Stimulated activated CD8-positive, alpha-beta memory T cell treated with anti-CD3 and anti-CD28 coated beads, Interleukin-2, amount 100 ng/mL, for 48 hours (primary cell): ENCODE results near the gene CD244.
"Not testable (repeated sequence)": the region's sequence is repeated elsewhere in the genome, so short reads cannot be mapped to it uniquely, and the experiment has no call there.

Source experiments
- DNase-seq, 2 donors: peaks; one replicate each; pipeline ENCODE4 v3.0.0-alpha.2; 2020; ENCODE audit warnings: low read depth in 2 of 2

Gene CD244

GRCh38 chr1:160811147-160811546 is 51.5 kb downstream of the CD244 start:
- DNase-seq = no peak

DNA sequence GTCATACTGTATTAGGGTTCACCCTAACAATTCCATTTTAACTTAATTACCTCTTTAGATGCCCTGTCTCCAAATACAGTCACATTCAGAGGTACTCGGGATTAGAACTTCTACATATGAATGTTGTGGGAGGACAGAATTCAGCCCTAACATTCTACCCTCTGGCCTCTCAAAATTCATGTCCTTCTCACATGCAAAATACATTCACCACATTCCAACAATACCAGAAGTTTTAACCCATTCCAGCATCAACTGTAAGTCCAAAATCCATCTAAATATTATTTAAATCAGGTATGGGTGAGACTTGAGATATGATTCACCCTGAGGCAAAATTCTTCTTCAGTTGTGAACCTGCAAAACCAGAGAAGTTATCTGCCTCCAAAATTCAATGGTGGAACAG is 52.2 kb downstream of the CD244 start:
- no peak for DNase-seq

DNA sequence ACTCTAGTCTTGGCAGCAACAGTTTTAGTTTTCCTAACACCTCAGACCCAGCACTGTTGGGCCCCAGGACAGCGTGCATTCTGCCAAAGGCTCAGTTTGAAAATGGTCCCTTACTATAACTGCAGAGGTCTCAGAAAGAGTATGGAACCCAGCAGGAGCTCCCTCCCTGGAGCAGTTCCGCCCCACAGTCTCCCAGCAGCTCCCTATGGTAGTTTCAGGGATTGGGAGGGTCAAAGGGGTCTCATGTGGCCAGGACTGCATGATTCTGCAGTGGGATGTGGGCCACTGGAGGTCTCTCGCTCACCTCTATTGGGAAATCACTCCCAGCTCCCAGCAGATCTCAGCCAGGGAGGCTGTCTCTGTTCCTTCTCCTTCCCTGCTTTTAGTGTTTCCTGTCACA is 54.4 kb downstream of the CD244 start:
- DNase-seq = no peak

GRCh38 chr1:160807738-160808137 is 54.9 kb downstream of the CD244 start:
- DNase-seq = no peak

- no peak for DNase-seq
These were observed 55.4 kb downstream of the CD244 start for GRCh38 chr1:160807247-160807646.

DNA sequence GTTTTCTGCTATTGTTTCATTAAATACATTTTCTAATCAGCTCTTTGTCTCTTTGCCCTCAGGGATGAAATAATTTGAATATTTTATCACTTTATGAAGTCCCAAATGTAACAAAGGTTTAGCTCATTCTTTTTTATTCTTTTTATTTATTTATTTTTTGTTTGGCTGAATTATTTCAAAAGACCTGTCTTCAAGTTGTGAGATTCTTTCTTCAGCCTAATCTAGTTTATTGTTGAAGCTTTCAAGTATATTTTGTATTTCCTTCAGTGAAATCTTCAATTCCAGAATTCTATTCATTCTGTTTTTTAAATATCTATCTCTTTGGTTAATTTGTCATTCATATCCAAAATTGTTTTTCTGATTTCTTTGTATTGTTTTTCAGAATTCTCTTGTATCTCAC is 55.9 kb downstream of the CD244 start:
- DNase-seq = no peak

DNA sequence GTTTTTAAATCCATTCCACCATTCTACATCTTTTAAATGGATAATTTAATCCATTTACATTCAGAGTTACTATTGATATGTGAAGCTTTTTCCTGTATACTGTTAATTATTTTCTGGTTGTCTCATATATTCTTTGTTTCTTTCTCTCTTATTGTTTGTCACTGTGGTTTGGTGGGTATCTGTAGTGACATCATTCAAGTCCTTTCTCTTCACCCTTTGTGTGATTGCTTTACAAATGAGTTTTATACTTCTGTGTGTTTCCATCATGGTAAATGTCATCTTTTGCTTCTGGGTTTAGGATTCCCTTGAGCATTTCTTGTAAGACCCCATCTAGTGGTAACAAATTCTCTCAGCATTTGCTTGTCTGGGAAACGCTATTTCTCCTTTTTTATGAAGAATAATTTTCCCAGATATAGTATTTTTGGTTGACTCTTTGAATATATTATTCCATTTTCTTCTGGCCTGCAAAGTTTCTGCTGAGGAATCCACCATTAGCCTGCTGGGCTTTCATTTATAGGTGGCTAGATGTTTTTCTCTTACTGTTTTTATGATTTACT is 56.5 kb downstream of the CD244 start:
- DNase-seq = no peak

- no peak for DNase-seq
These were observed 60.7 kb downstream of the CD244 start for GRCh38 chr1:160801836-160802580.

DNA sequence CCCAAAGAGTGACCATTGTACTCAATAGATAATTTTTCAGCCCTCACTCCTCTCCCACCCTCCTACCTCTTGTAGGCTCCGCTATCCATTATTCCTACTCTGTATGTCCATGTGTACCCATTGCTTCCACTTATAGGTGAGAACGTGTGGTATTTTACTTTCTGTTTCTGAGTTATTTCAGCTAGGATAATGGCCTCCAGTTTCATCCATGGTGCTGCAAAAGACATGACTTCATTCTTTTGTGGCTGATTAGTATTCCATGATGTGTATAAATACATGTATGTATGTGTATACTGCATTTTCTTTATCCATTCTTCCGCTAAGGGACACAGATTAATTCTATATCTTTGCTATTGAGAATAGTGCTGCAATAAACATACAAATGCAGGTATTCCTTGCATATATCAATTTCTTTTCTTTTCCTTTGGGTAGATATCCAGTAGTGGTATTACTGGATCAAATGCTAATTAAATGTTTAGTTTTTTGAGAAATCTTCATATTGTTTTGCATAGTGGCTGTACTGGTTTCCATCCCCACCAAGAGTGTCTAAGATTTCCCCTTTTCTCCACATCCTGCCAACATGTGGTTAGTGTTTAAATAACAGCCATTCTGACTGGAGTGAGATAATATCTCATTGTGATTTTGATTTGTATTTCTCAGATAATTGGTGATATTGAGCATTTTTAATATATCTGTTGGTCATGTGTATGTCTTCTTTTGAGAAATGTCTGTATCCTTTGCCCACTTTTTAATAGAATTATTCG is 61.9 kb downstream of the CD244 start:
- no peak for DNase-seq

GRCh38 chr1:160800142-160800541 is 62.5 kb downstream of the CD244 start:
- no peak for DNase-seq

GRCh38 chr1:160799641-160800040 is 63.0 kb downstream of the CD244 start:
- no peak for DNase-seq

GRCh38 chr1:160798439-160798838 is 64.2 kb downstream of the CD244 start:
- DNase-seq = no peak

DNA sequence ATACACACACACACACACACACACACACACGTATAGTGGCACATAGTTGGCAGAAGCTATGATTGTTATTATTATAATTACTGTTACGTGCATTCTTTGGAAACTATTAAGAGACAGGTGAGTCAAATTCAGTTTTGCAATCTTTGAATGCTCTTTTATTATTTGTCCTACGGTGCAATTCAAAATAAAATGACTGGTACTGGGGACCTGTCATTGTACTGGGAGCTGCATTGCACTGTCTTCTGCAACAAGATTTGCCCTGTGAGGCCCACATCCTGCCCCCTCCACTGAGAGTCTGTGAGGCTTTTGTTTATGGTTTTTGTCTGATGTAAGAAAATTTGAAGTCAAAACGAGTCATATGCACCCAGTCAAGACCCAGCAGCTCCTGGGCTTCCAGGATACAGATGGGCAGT is 64.8 kb downstream of the CD244 start:
- DNase-seq = peak in 1 of 2 donors; percentile 32

- DNase-seq = no peak
These were observed 65.4 kb downstream of the CD244 start for GRCh38 chr1:160797271-160797709.

- DNase-seq = peak; percentile 31 to 54
These were observed 66.7 kb downstream of the CD244 start, which contains the start of gene LY9 for GRCh38 chr1:160795951-160796383. TSS of gene LY9 (plus strand) at chr1:160796174. CDS start at chr1:160796188, 14 bp downstream.

DNA sequence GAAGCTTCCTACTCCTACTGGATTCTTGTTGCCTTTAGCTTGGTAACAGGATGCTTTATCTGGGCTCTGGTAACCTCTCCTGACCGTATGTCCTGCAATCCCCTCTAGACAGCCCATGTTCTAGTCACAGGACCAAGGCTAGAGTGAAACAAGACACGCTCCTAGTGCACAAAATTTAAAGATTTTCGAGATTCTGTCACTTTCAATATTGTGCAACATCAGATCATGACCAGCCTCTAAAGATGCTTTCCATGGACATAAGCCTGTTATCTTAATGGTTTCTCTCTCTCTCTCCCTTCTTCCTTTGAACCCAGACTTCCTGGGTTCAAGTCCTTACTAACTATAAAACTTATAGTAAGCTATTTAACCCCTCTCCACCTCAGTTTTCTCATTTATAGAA is 68.3 kb downstream of the CD244 start:
- DNase-seq = no peak

GRCh38 chr1:160789702-160790611 is 72.7 kb downstream of the CD244 start:
- no peak for DNase-seq

DNA sequence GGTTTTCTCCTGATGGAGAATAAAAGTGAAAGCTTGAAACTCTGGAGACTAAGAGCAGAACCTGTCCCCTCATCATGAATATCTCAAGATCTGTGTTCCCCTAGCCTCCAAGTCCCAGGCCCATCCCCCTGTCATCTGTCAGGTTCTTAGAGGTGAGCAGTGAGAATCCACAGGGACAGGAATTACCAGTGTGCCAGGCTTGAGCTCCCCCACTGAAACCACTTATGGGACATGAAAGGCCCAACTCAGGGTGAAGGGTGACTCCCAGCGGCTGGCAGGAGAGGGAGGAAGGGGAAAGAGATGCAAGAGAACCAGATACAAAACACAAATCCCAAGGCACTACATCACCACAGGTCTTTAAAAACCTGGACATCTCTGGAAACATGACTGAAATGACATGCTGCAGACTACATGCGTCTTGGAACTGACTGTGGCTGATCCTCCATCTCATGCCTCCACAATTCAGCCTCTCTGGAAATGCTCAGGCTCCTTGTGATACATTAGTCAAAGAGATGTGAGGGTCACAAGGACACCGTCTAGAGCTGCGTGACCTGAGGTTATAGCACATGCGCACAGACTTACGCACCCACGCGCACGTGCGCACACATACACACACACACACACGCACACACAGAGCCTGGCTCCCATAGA is 73.5 kb downstream of the CD244 start:
- DNase-seq = no peak

GRCh38 chr1:160782988-160783765 is 79.5 kb downstream of the CD244 start:
- DNase-seq = not testable (repeated sequence)
